Measurements from ENCODE around the gene PEX16.

The PEX16 gene

GRCh38 chr11:45917286-45917622 is 423 bp downstream of the PEX16 start:
- TF ChIP-seq SIN3A (IDR thresholded peaks at IDR 0.05; ENCODE audit: borderline replicate concordance, insufficient read depth, low read length) (no peak), TAF1 (IDR thresholded peaks at IDR 0.05; ENCODE audit: borderline replicate concordance, insufficient read depth, low read length) (no peak), POLR2AphosphoS5 (IDR thresholded peaks at IDR 0.05; ENCODE audit: low read depth, low read length) (no peak), FOXP2 (optimal IDR thresholded peaks at IDR 0.05; ENCODE audit: borderline replicate concordance, extremely low read depth, extremely low read length, insufficient read depth) (no peak), REST (IDR thresholded peaks at IDR 0.05; ENCODE audit: insufficient read depth in 1 of 2, low read depth in 2 of 2, low read length in 2 of 2) (no peak)

GRCh38 chr11:45915446-45915845 is 2.2 kb downstream of the PEX16 start:
- TF ChIP-seq TAF1 (IDR thresholded peaks at IDR 0.05; ENCODE audit: borderline replicate concordance, insufficient read depth, low read length), result no peak
- TF ChIP-seq REST (IDR thresholded peaks at IDR 0.05; ENCODE audit: insufficient read depth in 1 of 2, low read depth in 2 of 2, low read length in 2 of 2), result no peak
- no peak for TF ChIP-seq FOXP2 (optimal IDR thresholded peaks at IDR 0.05; ENCODE audit: borderline replicate concordance, extremely low read depth, extremely low read length, insufficient read depth)
- TF ChIP-seq POLR2AphosphoS5 (IDR thresholded peaks at IDR 0.05; ENCODE audit: low read depth, low read length), result no peak
- TF ChIP-seq SIN3A (IDR thresholded peaks at IDR 0.05; ENCODE audit: borderline replicate concordance, insufficient read depth, low read length), result no peak

- TF ChIP-seq POLR2AphosphoS5 (IDR thresholded peaks at IDR 0.05; ENCODE audit: low read depth, low read length), result no peak
- no peak for TF ChIP-seq SIN3A (IDR thresholded peaks at IDR 0.05; ENCODE audit: borderline replicate concordance, insufficient read depth, low read length)
- TF ChIP-seq REST (IDR thresholded peaks at IDR 0.05; ENCODE audit: insufficient read depth in 1 of 2, low read depth in 2 of 2, low read length in 2 of 2), result no peak
- no peak for TF ChIP-seq FOXP2 (optimal IDR thresholded peaks at IDR 0.05; ENCODE audit: borderline replicate concordance, extremely low read depth, extremely low read length, insufficient read depth)
- TF ChIP-seq TAF1 (IDR thresholded peaks at IDR 0.05; ENCODE audit: borderline replicate concordance, insufficient read depth, low read length), result no peak
Measured at GRCh38 chr11:45913942-45914635, 3.6 kb downstream of the PEX16 start.

GRCh38 chr11:45913514-45913913 is 4.2 kb downstream of the PEX16 start:
- TF ChIP-seq POLR2AphosphoS5 (IDR thresholded peaks at IDR 0.05; ENCODE audit: low read depth, low read length) (no peak), SIN3A (IDR thresholded peaks at IDR 0.05; ENCODE audit: borderline replicate concordance, insufficient read depth, low read length) (no peak), REST (IDR thresholded peaks at IDR 0.05; ENCODE audit: insufficient read depth in 1 of 2, low read depth in 2 of 2, low read length in 2 of 2) (no peak), TAF1 (IDR thresholded peaks at IDR 0.05; ENCODE audit: borderline replicate concordance, insufficient read depth, low read length) (no peak), FOXP2 (optimal IDR thresholded peaks at IDR 0.05; ENCODE audit: borderline replicate concordance, extremely low read depth, extremely low read length, insufficient read depth) (no peak)
